ENCODE data around the gene SLC45A2.

DNA sequence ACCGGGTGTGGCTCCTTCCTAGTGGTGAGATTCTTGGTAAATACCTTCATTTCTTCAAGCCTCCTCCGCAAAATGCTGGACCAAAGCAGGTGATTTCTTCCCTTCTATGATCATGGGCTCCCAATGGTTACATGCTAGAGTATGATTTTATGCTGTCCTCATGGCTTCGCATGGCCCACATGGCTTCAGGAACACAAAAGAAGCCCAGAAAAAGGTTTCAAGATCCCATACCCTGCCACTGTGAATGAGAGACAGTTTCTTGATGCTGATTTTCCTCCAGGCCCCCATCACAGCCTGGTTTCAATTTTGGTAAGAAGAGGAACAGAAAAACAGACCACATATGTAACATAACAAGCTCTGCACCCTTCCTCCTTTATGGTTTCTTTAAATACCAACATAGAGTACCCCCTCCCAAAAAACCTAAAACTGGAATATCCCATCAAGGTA is 50.7 kb downstream of the SLC45A2 start:
- TF ChIP-seq ZNF565 (CRISPR knock-in tag; conservative IDR thresholded peaks at IDR 0.05; ENCODE audit: low read depth) = no peak
- TF ChIP-seq ARNTL (CRISPR knock-in tag; IDR thresholded peaks at IDR 0.05; ENCODE audit: borderline replicate concordance, low read depth) = no peak
- TF ChIP-seq ZFP30 (CRISPR knock-in tag; IDR thresholded peaks at IDR 0.05) = no peak
- no peak for TF ChIP-seq ZFP3 (CRISPR knock-in tag; IDR thresholded peaks at IDR 0.05)
- no peak for TF ChIP-seq SNAI2 (CRISPR knock-in tag; IDR thresholded peaks at IDR 0.05)
- TF ChIP-seq PATZ1 (CRISPR knock-in tag; IDR thresholded peaks at IDR 0.05; ENCODE audit: borderline replicate concordance) = no peak
- no peak for TF ChIP-seq CREB5 (CRISPR knock-in tag; IDR thresholded peaks at IDR 0.05; ENCODE audit: low read depth)
- no peak for TF ChIP-seq ZNF8 (CRISPR knock-in tag; IDR thresholded peaks at IDR 0.05)
- TF ChIP-seq PPARA (CRISPR knock-in tag; IDR thresholded peaks at IDR 0.05; ENCODE audit: borderline replicate concordance) = no peak
- no peak for TF ChIP-seq RARB (CRISPR knock-in tag; IDR thresholded peaks at IDR 0.05)
- no peak for TF ChIP-seq TOX (CRISPR knock-in tag; IDR thresholded peaks at IDR 0.05; ENCODE audit: borderline replicate concordance)
- TF ChIP-seq ESRRG (CRISPR knock-in tag; IDR thresholded peaks at IDR 0.05) = no peak

Data from SK-N-SH treated with all-trans-retinoic acid at 6 μM for 48 hours (cell line).